GM23338 (cell line): ENCODE results near the gene NPAS3. TPM values are rescaled to one million over a fixed set of nuclear protein-coding genes. Genes with fewer than 3 reads are reported as not detected.

Source experiments
- ATAC-seq: fragments of 200-7000 bp; cut with Tn5 transposase; 3 replicates; pipeline ENCODE4 v1.9.1; 2020
- DNase-seq: peaks from one replicate; pipeline ENCODE4 v3.0.0-alpha.2; 2015; ENCODE audit warnings: low spot score
- H2AFZ ChIP-seq: fragments of 200-600 bp; sonication (generic); 2 replicates; pipeline ENCODE4 v1.8.0; 2016; ENCODE audit warnings: antibody characterized with exemption, mild to moderate bottlenecking, moderate library complexity
- H3F3A ChIP-seq: fragments of 200-600 bp; sonication (generic); replicated peaks from 2 replicates; pipeline ENCODE4 v1.8.0; 2017; ENCODE audit warnings: antibody characterized with exemption, mixed run types, low read depth
- H3K27ac ChIP-seq: fragments of 200-600 bp; sonication (generic); 2 replicates; pipeline ENCODE4 v1.6.1; 2016; ENCODE audit warnings: low read depth
- H3K27me3 ChIP-seq: fragments of 200-600 bp; sonication (generic); 2 replicates; pipeline ENCODE4 v1.8.0; 2016; ENCODE audit warnings: mild to moderate bottlenecking, mixed run types, moderate library complexity; ENCODE audit not compliant: insufficient read depth
- H3K36me3 ChIP-seq: fragments of 200-600 bp; sonication (generic); 2 replicates; pipeline ENCODE4 v1.8.0; 2016; ENCODE audit warnings: mild to moderate bottlenecking; ENCODE audit not compliant: insufficient read depth
- H3K4me1 ChIP-seq: fragments of 200-600 bp; sonication (generic); 2 replicates; pipeline ENCODE4 v1.8.0; 2016; ENCODE audit warnings: mild to moderate bottlenecking, moderate library complexity; ENCODE audit not compliant: insufficient read depth
- H3K4me2 ChIP-seq: fragments of 200-600 bp; sonication (generic); 2 replicates; pipeline ENCODE4 v1.7.1; 2017; ENCODE audit warnings: mixed run types
- H3K4me3 ChIP-seq: fragments of 200-600 bp; sonication (generic); 2 replicates; pipeline ENCODE4 v1.6.1; 2016; ENCODE audit warnings: mixed run types
- H3K79me2 ChIP-seq: fragments of 200-600 bp; sonication (generic); replicated peaks from 2 replicates; pipeline ENCODE4 v1.8.0; 2017; ENCODE audit warnings: mild to moderate bottlenecking; ENCODE audit not compliant: insufficient read depth
- H3K9me2 ChIP-seq: fragments of 200-600 bp; sonication (generic); 2 replicates; pipeline ENCODE4 v1.8.0; 2017; ENCODE audit not compliant: insufficient read depth
- H4K20me1 ChIP-seq: fragments of 200-600 bp; sonication (generic); replicated peaks from 2 replicates; pipeline ENCODE4 v1.8.0; 2017; ENCODE audit warnings: mild to moderate bottlenecking; ENCODE audit not compliant: insufficient read depth
- H3K27ac Mint-ChIP-seq: 2 replicates; pipeline ENCODE4 v1.8.0; 2020; ENCODE audit warnings: inconsistent platforms, mild to moderate bottlenecking, moderate library complexity, mixed read lengths
- H3K27me3 Mint-ChIP-seq: 3 replicates; pipeline ENCODE4 v1.8.0; 2022; ENCODE audit warnings: low read depth, mild to moderate bottlenecking, moderate library complexity, mixed read lengths, inconsistent platforms; ENCODE audit not compliant: insufficient read depth, poor library complexity
- H3K36me3 Mint-ChIP-seq: 3 replicates; pipeline ENCODE4 v1.8.0; 2021; ENCODE audit warnings: low read depth, mild to moderate bottlenecking, inconsistent platforms, moderate library complexity, mixed read lengths
- H3K4me1 Mint-ChIP-seq: 3 replicates; pipeline ENCODE4 v1.8.0; 2020; ENCODE audit warnings: mild to moderate bottlenecking, inconsistent platforms, mixed read lengths
- H3K4me3 Mint-ChIP-seq: 3 replicates; pipeline ENCODE4 v1.8.0; 2021; ENCODE audit warnings: moderate library complexity, mild to moderate bottlenecking, inconsistent platforms, mixed read lengths
- H3K9me3 Mint-ChIP-seq: 3 replicates; pipeline ENCODE4 v1.8.0; 2020; ENCODE audit warnings: moderate library complexity, mild to moderate bottlenecking, inconsistent platforms, mixed read lengths
- CREB1 ChIP-seq: fragments of 250-450 bp; sonication (Bioruptor Pico); IDR thresholded peaks from 2 replicates; pipeline ENCODE4 v1.5.0; 2020; ENCODE audit warnings: low read depth, mild to moderate bottlenecking, moderate library complexity
- ETS1 ChIP-seq: IDR thresholded peaks from 2 replicates; pipeline ENCODE4 v1.6.1; 2016; ENCODE audit warnings: antibody characterized with exemption
- JUNB ChIP-seq: IDR thresholded peaks from one replicate; pipeline ENCODE4 v1.6.1; 2016; ENCODE audit warnings: antibody characterized with exemption; ENCODE audit not compliant: unreplicated experiment
- POLR2AphosphoS5 ChIP-seq: IDR thresholded peaks from 2 replicates; pipeline ENCODE4 v1.6.1; 2016; ENCODE audit warnings: antibody characterized with exemption, low read depth
- REST ChIP-seq: IDR thresholded peaks from one replicate; pipeline ENCODE4 v1.6.1; 2018; ENCODE audit warnings: antibody characterized with exemption; ENCODE audit not compliant: unreplicated experiment
- ZNF114 ChIP-seq: fragments of 250-450 bp; sonication (Bioruptor Pico); IDR thresholded peaks from 2 replicates; pipeline ENCODE4 v1.5.0; 2020; ENCODE audit warnings: mild to moderate bottlenecking, moderate library complexity
- polyA plus RNA-seq: library from polyadenylated mRNA; unstranded; fragments of >200 nt; fragmentation: Nextera tagmentation; extraction: Ambion mirVana; gene quantifications from 2 replicates; pipeline ENCODE4 v1.2.1, GENCODE V29; 2016
- total RNA-seq: library from RNA; depleted of rRNA; stranded (reverse); fragments of >200 nt; shearing (Covaris generic); gene quantifications from 2 replicates; pipeline ENCODE4 v1.2.3, GENCODE V29; 2014
- TF ChIP-seq, protein P1 (sequence below): fragments of 250-450 bp; sonication (Bioruptor Pico); IDR thresholded peaks from 2 replicates; pipeline ENCODE4 v1.5.0; 2020; ENCODE audit warnings: mild to moderate bottlenecking, moderate library complexity

NPAS3 gene
- total and polyA plus RNA-seq, 2 experiments from 2014 or later = 0.17 to 0.19 TPM

GRCh38 chr14:33661101-33661500 is 722.4 kb downstream of the NPAS3 start (continued):
- no peak for TF ChIP-seq REST

DNA sequence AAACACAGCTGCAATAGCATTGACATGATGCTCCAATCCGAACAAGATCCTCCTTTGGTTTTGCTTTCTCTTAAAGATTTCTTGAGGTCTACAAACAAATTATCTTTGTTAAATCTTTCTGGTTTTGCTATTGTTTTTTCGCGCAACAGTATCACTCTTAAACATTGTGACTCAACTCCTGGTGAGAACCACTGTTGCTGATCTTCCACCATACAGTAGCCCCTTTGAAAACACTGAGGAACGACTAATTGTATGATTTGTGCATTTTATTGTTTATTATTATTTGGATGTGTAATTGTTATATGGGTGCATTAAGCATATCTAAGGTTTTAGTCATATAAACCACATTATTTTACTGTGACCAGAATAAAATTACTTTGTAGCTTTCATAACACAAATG is 729.4 kb downstream of the NPAS3 start:
- Histone ChIP-seq H3K4me2 (no peak overlapping the region), H3K4me1 (no peaks in the 10 kb centered on the region), H3K9me2 (no peaks in the 10 kb centered on the region), H4K20me1 (no peaks in the 10 kb centered on the region), H2AFZ (no peak overlapping the region), H3K27ac (no peak overlapping the region), H3K27me3 (no peaks in the 10 kb centered on the region), H3F3A (no peaks in the 10 kb centered on the region), H3K36me3 (no peaks in the 10 kb centered on the region), H3K4me3 (no peak overlapping the region), H3K79me2 (no peaks in the 10 kb centered on the region)
- no peak for DNase-seq
- Mint-ChIP-seq H3K27ac (no peak overlapping the region), H3K4me1 (peaks cover 3% of the 10 kb centered on the region; the same call in 1 of the 3 replicates), H3K36me3 (peaks cover 9% of the 10 kb centered on the region), H3K9me3 (peaks cover 17% of the 10 kb centered on the region), H3K27me3 (no peaks in the 10 kb centered on the region), H3K4me3 (no peak overlapping the region)
- no peak for TF ChIP-seq POLR2AphosphoS5
- TF ChIP-seq CREB1 (CRISPR knock-in tag) = no peak
- TF ChIP-seq REST = no peak
- TF ChIP-seq, protein P1, sequence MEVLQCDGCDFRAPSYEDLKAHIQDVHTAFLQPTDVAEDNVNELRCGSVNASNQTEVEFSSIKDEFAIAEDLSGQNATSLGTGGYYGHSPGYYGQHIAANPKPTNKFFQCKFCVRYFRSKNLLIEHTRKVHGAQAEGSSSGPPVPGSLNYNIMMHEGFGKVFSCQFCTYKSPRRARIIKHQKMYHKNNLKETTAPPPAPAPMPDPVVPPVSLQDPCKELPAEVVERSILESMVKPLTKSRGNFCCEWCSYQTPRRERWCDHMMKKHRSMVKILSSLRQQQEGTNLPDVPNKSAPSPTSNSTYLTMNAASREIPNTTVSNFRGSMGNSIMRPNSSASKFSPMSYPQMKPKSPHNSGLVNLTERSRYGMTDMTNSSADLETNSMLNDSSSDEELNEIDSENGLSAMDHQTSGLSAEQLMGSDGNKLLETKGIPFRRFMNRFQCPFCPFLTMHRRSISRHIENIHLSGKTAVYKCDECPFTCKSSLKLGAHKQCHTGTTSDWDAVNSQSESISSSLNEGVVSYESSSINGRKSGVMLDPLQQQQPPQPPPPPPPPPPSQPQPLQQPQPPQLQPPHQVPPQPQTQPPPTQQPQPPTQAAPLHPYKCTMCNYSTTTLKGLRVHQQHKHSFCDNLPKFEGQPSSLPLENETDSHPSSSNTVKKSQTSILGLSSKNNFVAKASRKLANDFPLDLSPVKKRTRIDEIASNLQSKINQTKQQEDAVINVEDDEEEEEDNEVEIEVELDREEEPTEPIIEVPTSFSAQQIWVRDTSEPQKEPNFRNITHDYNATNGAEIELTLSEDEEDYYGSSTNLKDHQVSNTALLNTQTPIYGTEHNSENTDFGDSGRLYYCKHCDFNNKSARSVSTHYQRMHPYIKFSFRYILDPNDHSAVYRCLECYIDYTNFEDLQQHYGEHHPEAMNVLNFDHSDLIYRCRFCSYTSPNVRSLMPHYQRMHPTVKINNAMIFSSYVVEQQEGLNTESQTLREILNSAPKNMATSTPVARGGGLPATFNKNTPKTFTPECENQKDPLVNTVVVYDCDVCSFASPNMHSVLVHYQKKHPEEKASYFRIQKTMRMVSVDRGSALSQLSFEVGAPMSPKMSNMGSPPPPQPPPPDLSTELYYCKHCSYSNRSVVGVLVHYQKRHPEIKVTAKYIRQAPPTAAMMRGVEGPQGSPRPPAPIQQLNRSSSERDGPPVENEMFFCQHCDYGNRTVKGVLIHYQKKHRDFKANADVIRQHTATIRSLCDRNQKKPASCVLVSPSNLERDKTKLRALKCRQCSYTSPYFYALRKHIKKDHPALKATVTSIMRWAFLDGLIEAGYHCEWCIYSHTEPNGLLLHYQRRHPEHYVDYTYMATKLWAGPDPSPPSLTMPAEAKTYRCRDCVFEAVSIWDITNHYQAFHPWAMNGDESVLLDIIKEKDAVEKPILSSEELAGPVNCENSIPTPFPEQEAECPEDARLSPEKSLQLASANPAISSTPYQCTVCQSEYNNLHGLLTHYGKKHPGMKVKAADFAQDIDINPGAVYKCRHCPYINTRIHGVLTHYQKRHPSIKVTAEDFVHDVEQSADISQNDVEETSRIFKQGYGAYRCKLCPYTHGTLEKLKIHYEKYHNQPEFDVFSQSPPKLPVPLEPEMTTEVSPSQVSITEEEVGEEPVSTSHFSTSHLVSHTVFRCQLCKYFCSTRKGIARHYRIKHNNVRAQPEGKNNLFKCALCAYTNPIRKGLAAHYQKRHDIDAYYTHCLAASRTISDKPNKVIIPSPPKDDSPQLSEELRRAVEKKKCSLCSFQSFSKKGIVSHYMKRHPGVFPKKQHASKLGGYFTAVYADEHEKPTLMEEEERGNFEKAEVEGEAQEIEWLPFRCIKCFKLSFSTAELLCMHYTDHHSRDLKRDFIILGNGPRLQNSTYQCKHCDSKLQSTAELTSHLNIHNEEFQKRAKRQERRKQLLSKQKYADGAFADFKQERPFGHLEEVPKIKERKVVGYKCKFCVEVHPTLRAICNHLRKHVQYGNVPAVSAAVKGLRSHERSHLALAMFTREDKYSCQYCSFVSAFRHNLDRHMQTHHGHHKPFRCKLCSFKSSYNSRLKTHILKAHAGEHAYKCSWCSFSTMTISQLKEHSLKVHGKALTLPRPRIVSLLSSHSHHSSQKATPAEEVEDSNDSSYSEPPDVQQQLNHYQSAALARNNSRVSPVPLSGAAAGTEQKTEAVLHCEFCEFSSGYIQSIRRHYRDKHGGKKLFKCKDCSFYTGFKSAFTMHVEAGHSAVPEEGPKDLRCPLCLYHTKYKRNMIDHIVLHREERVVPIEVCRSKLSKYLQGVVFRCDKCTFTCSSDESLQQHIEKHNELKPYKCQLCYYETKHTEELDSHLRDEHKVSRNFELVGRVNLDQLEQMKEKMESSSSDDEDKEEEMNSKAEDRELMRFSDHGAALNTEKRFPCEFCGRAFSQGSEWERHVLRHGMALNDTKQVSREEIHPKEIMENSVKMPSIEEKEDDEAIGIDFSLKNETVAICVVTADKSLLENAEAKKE = no peak
- TF ChIP-seq ETS1 = no peak
- no peak for TF ChIP-seq JUNB
- no peak for TF ChIP-seq ZNF114 (CRISPR knock-in tag)
- ATAC-seq = no peak
